K562 (cell line): ENCODE measurements around the gene IL1F10.

Source experiments
- KAT7 ChIP-seq: sonication (generic); formaldehyde crosslinking; IDR thresholded peaks from 2 replicates; pipeline ENCODE4 v1.8.0; 2022; ENCODE audit warnings: missing genetic modification reagents, mild to moderate bottlenecking, borderline replicate concordance
- MYNN ChIP-seq, 2 experiments: sonication (generic); formaldehyde crosslinking in 1 of 2; IDR thresholded peaks; 2 replicates each; pipeline versions ENCODE4 v1.5.0 to v1.6.1; 2016 to 2020; ENCODE audit warnings: antibody characterized with exemption in 1 of 2, missing genetic modification reagents in 1 of 2
- NR2C2 ChIP-seq, 2 experiments: fragments of 200-800 bp in 1 of 2; sonication (Bioruptor generic) in 1 of 2; sonication (generic) in 1 of 2; formaldehyde crosslinking in 1 of 2; IDR thresholded peaks; 2 replicates each; pipeline versions ENCODE4 v1.6.1 to v1.8.0; 2016 to 2022; ENCODE audit warnings: mild to moderate bottlenecking in 1 of 2, missing compliant biosample characterization in 1 of 2, missing genetic modification characterization in 1 of 2, missing genetic modification reagents in 1 of 2
- SP2 ChIP-seq: IDR thresholded peaks from 2 replicates; pipeline ENCODE4 v1.6.1; 2011; ENCODE audit warnings: mild to moderate bottlenecking, low read depth, low read length, moderate library complexity; ENCODE audit not compliant: poor library complexity, severe bottlenecking; ENCODE audit errors: extremely low read depth
- ZNF133 ChIP-seq: fragments of 250-450 bp; sonication (Bioruptor Pico); IDR thresholded peaks from 2 replicates; pipeline ENCODE4 v1.4.0; 2020; ENCODE audit warnings: mild to moderate bottlenecking
- ZNF324 ChIP-seq: fragments of 250-450 bp; sonication (Bioruptor Pico); IDR thresholded peaks from 2 replicates; pipeline ENCODE4 v1.4.0; 2020; ENCODE audit warnings: mild to moderate bottlenecking
- TF ChIP-seq, protein P1 (sequence below), 3 experiments: fragments of 200-800 bp in 1 of 3; fragments of 250-450 bp in 1 of 3; fragments of 450-650 bp in 1 of 3; sonication (Bioruptor Pico) in 1 of 3; sonication (Bioruptor generic) in 1 of 3; formaldehyde crosslinking in 1 of 3; IDR thresholded peaks; 2 replicates each; pipeline versions ENCODE4 v1.6.1 to v1.8.0; 2016 to 2022; ENCODE audit warnings: mild to moderate bottlenecking in 2 of 3, missing genetic modification characterization in 2 of 3, missing compliant biosample characterization in 1 of 3, moderate library complexity in 1 of 3
- TF ChIP-seq, protein P2 (sequence below), 3 experiments: IDR thresholded peaks in 2 of 3; conservative IDR thresholded peaks in 1 of 3; 2 replicates each; pipeline ENCODE4 v1.5.1; 2011 to 2012; ENCODE audit warnings: low read length in 3 of 3, mild to moderate bottlenecking in 3 of 3, control low read depth in 2 of 3, improper control_type of control experiment in 1 of 3, inconsistent platforms in 1 of 3, low read depth in 1 of 3, mixed read lengths in 1 of 3, moderate library complexity in 1 of 3; ENCODE audit not compliant: insufficient read depth in 2 of 3

DNA sequence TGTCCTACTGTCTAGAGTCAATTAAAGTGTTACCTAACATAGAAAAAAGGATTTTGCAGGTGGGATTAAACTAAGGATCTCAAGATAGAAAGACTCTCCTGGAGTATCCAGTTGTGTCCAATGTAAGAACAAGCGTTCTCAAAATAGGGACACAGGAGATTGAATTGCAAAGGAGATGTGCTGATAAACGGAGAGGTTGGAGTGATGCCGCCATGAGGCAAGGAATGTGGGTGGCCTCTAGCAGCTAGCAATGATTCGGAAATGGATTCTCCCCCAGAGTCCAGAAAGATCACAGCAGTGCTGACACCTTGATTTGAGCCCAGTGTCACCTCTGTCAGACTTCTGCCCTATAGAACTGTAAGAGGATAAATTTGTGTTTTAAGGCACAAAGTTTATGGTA, 35.5 kb downstream of the IL1F10 start:
- TF ChIP-seq ZNF133 (CRISPR knock-in tag) (no peak), MYNN (IDR thresholded peaks at IDR 0.05) (no peak), MYNN (CRISPR knock-in tag; IDR thresholded peaks at IDR 0.05) (no peak), ZNF324 (CRISPR knock-in tag) (no peak), SP2 (no peak), NR2C2 (CRISPR knock-in tag; IDR thresholded peaks at IDR 0.05) (no peak), NR2C2 (tag; IDR thresholded peaks at IDR 0.05) (no peak), KAT7 (CRISPR knock-in tag) (no peak)
- TF ChIP-seq, protein P1, sequence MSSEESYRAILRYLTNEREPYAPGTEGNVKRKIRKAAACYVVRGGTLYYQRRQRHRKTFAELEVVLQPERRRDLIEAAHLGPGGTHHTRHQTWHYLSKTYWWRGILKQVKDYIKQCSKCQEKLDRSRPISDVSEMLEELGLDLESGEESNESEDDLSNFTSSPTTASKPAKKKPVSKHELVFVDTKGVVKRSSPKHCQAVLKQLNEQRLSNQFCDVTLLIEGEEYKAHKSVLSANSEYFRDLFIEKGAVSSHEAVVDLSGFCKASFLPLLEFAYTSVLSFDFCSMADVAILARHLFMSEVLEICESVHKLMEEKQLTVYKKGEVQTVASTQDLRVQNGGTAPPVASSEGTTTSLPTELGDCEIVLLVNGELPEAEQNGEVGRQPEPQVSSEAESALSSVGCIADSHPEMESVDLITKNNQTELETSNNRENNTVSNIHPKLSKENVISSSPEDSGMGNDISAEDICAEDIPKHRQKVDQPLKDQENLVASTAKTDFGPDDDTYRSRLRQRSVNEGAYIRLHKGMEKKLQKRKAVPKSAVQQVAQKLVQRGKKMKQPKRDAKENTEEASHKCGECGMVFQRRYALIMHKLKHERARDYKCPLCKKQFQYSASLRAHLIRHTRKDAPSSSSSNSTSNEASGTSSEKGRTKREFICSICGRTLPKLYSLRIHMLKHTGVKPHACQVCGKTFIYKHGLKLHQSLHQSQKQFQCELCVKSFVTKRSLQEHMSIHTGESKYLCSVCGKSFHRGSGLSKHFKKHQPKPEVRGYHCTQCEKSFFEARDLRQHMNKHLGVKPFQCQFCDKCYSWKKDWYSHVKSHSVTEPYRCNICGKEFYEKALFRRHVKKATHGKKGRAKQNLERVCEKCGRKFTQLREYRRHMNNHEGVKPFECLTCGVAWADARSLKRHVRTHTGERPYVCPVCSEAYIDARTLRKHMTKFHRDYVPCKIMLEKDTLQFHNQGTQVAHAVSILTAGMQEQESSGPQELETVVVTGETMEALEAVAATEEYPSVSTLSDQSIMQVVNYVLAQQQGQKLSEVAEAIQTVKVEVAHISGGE (CRISPR knock-in tag; IDR thresholded peaks at IDR 0.05), result no peak
- TF ChIP-seq, protein P2, sequence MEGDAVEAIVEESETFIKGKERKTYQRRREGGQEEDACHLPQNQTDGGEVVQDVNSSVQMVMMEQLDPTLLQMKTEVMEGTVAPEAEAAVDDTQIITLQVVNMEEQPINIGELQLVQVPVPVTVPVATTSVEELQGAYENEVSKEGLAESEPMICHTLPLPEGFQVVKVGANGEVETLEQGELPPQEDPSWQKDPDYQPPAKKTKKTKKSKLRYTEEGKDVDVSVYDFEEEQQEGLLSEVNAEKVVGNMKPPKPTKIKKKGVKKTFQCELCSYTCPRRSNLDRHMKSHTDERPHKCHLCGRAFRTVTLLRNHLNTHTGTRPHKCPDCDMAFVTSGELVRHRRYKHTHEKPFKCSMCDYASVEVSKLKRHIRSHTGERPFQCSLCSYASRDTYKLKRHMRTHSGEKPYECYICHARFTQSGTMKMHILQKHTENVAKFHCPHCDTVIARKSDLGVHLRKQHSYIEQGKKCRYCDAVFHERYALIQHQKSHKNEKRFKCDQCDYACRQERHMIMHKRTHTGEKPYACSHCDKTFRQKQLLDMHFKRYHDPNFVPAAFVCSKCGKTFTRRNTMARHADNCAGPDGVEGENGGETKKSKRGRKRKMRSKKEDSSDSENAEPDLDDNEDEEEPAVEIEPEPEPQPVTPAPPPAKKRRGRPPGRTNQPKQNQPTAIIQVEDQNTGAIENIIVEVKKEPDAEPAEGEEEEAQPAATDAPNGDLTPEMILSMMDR (IDR thresholded peaks at IDR 0.05 in 2 of 3, conservative IDR thresholded peaks at IDR 0.05 in 1 of 3; ENCODE audit: insufficient read depth in 2 of 3, low read depth in 1 of 3, low read length in 3 of 3), result no peak
